Endothelial cell (in vitro differentiated cells): Measurements from ENCODE around the gene CPZ. TPM values are rescaled to one million over a fixed set of nuclear protein-coding genes. Genes with fewer than 3 reads are reported as not detected.
"Not testable (repeated sequence)": the region's sequence is repeated elsewhere in the genome, so short reads cannot be mapped to it uniquely, and the experiment has no call there.

ENCODE experiments used
- DNase-seq: peaks from one replicate; pipeline ENCODE4 v3.0.0; 2021; ENCODE audit warnings: low spot score
- H3K27ac Mint-ChIP-seq: one replicate; pipeline ENCODE4 v1.8.0; 2021; ENCODE audit warnings: mixed read lengths, inconsistent platforms; ENCODE audit not compliant: unreplicated experiment
- H3K27me3 Mint-ChIP-seq: one replicate; pipeline ENCODE4 v1.8.0; 2021; ENCODE audit warnings: mild to moderate bottlenecking, moderate library complexity, mixed read lengths, inconsistent platforms; ENCODE audit not compliant: unreplicated experiment
- H3K36me3 Mint-ChIP-seq: one replicate; pipeline ENCODE4 v1.8.0; 2021; ENCODE audit warnings: mild to moderate bottlenecking, low read depth, mixed read lengths, inconsistent platforms; ENCODE audit not compliant: unreplicated experiment
- H3K4me1 Mint-ChIP-seq: one replicate; pipeline ENCODE4 v1.8.0; 2021; ENCODE audit warnings: mild to moderate bottlenecking, mixed read lengths, inconsistent platforms; ENCODE audit not compliant: unreplicated experiment
- H3K4me3 Mint-ChIP-seq: one replicate; pipeline ENCODE4 v1.8.0; 2021; ENCODE audit warnings: mild to moderate bottlenecking, mixed read lengths, inconsistent platforms; ENCODE audit not compliant: unreplicated experiment
- H3K9me3 Mint-ChIP-seq: one replicate; pipeline ENCODE4 v1.8.0; 2021; ENCODE audit warnings: mixed read lengths, inconsistent platforms; ENCODE audit not compliant: unreplicated experiment
- total RNA-seq: library from RNA; stranded (reverse); fragmentation: NEBNext Ultra II Directional; extraction: Animal tissue kit (Norgen Biotek cat#: 25700); gene quantifications from one replicate; pipeline ENCODE4 v1.2.1, GENCODE V29; 2021; ENCODE audit not compliant: unreplicated experiment
- TF ChIP-seq, protein P1 (sequence below): fragments of 200-600 bp; sonication (generic); IDR thresholded peaks from one replicate; pipeline ENCODE4 v1.5.0; 2021; ENCODE audit warnings: antibody characterized with exemption; ENCODE audit not compliant: unreplicated experiment

Gene CPZ
- total RNA-seq, 1 donor from 2014 or later: 0.90 TPM

DNA sequence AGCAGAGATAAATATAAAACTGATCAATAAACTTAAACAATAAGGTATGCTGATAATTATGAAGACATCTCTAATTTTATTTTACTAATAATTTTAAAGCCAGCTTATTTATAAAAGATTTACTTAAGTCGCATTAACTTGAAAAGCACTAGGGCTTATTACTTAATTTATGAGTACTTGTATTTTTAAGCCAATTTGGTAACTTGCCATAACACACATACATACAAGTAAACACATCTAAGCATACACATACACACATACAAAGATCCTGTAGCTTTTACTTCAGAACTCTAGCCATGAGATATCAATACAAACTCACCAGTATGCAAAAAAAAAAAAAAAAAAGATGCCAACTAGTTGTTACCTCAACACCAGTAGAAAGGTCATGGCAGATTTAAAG lies 22.4 kb upstream of the CPZ start:
- no peak for DNase-seq
- H3K4me1 Mint-ChIP-seq: peaks cover 4% of the 10 kb centered on the region
- H3K4me3 Mint-ChIP-seq: no peak overlapping the region
- H3K27ac Mint-ChIP-seq: no peak overlapping the region
- no peaks in the 10 kb centered on the region for H3K27me3 Mint-ChIP-seq
- no peaks in the 10 kb centered on the region for H3K36me3 Mint-ChIP-seq
- TF ChIP-seq, protein P1, sequence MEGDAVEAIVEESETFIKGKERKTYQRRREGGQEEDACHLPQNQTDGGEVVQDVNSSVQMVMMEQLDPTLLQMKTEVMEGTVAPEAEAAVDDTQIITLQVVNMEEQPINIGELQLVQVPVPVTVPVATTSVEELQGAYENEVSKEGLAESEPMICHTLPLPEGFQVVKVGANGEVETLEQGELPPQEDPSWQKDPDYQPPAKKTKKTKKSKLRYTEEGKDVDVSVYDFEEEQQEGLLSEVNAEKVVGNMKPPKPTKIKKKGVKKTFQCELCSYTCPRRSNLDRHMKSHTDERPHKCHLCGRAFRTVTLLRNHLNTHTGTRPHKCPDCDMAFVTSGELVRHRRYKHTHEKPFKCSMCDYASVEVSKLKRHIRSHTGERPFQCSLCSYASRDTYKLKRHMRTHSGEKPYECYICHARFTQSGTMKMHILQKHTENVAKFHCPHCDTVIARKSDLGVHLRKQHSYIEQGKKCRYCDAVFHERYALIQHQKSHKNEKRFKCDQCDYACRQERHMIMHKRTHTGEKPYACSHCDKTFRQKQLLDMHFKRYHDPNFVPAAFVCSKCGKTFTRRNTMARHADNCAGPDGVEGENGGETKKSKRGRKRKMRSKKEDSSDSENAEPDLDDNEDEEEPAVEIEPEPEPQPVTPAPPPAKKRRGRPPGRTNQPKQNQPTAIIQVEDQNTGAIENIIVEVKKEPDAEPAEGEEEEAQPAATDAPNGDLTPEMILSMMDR: no peak
- H3K9me3 Mint-ChIP-seq: no peaks in the 10 kb centered on the region

DNA sequence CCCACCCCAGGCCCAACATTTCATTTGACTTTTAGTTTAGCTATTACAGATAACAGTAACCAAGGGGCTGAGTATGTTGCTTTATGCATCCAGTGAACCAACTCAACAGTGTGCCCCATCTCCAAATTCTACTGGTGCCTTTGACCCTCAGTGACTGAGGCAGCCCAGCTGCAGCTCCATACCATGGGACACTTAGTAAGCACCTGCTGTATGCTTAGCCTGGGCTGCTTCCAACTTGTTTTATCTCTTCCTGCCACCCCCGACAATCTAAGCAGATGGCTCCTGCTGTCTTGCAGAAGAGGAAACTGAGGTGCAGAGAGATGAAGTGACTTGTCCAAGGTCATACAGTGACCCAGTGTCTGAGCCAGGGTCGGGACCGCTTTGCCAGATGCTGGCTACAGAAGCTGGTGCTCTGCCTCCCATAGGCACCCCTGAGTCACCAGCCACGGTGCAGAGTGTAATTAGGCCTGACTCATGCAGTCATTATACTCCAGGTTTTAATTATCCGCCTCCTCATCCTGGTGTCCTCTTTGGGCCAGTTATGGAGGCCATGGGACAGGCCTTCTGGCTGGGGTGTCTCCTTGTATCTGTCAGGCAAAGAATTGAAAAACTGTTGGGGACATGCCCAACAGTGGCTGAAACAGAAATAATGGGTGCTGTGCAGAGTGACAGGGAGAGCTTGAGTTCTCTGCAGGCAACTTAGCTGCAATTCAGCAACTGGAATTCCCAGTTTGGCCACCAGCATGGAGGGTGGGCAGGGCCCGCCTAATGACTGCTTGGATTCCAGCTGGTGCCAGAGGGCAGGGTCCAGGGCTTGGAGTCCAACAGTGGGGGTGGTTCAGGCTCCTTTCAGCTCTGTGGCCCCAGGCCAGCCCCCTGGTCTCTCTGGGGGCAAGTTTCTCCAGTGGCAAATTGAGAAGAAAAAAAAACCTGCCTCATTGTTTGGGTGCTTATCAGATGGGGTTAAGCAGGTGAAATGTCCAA lies 20.6 kb upstream of the CPZ start:
- no peak for DNase-seq
- H3K27me3 Mint-ChIP-seq: no peaks in the 10 kb centered on the region
- H3K36me3 Mint-ChIP-seq: no peaks in the 10 kb centered on the region
- no peak overlapping the region for H3K4me3 Mint-ChIP-seq
- H3K27ac Mint-ChIP-seq: no peak overlapping the region
- peaks cover 4% of the 10 kb centered on the region for H3K4me1 Mint-ChIP-seq
- TF ChIP-seq, protein P1: no peak
- H3K9me3 Mint-ChIP-seq: no peaks in the 10 kb centered on the region

DNA sequence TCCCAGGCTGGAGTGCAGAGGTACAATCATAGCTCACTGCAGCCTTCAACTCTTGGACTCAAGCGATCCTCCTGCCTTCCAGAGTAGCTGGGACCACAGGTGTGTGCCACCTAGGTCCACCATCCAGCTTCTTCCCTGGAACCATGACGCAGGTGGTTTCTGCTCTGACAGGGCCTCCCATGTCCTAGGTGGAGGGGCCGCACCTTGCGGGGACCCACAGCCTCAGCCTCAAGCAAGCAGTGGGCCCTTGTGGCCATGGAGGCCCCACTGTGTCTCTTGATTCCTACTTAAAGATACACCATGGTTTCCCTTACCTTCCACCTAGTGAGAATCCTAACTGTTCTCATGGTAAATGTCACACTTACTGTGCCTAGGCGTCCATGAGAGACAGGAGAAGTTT lies 19.3 kb upstream of the CPZ start:
- H3K27ac Mint-ChIP-seq: no peak overlapping the region
- peaks cover 7% of the 10 kb centered on the region for H3K27me3 Mint-ChIP-seq
- H3K36me3 Mint-ChIP-seq: no peaks in the 10 kb centered on the region
- H3K4me1 Mint-ChIP-seq: no peaks in the 10 kb centered on the region
- no peak for DNase-seq
- TF ChIP-seq, protein P1: no peak
- no peaks in the 10 kb centered on the region for H3K9me3 Mint-ChIP-seq
- no peak overlapping the region for H3K4me3 Mint-ChIP-seq

DNA sequence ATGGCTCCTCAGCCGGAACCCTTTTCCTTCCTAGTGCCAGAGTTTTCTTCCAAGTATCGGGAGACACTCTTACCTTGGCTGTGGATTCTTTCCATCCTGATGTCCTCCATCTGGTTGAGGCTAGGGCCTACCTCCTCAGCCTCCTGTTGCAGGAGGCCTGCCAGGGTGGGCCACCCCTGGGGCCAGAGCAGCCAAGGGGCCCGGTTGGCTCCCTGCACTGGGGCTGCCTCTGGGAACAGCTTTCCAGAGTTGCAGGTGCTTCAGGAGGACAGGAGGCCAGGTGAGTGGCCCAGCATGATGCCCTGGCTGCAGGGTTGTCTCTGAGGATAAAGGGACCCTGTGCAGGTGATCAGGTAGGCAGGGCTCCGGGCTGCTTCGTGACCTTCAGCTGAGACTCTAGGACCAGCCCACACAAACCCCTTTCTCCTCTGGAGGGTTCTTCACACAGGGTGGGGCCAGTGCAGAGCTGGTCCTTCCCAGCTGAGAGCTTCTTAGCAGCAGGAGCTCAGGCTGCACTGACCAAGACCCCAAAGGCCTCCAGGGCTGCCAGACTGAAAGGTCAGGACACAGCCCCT lies 17.7 kb upstream of the CPZ start:
- no peaks in the 10 kb centered on the region for H3K4me1 Mint-ChIP-seq
- peaks cover 12% of the 10 kb centered on the region for H3K27me3 Mint-ChIP-seq
- H3K27ac Mint-ChIP-seq: no peak overlapping the region
- H3K36me3 Mint-ChIP-seq: no peaks in the 10 kb centered on the region
- H3K4me3 Mint-ChIP-seq: no peak overlapping the region
- TF ChIP-seq, protein P1: no peak
- no peaks in the 10 kb centered on the region for H3K9me3 Mint-ChIP-seq
- DNase-seq: no peak

DNA sequence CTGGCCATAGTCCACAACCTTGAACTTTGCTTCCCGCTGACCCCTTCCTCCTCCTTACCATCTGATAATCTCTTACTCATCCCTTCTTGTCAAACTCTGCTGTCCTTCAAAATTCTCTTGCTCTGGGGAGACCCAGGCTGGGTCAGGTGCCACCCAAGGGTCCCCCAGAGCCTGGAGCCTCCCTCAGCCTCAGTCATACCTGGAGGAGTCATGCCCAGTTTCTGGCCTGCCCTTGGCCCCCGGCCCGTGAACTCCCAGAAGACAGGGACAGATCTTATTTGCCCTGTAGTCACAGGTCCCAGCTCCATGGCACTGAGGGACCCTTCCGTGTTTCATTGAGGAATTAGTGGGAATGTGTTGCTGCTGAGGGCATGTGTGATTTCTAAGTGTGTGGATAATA lies 17.1 kb upstream of the CPZ start:
- TF ChIP-seq, protein P1: no peak
- peaks cover 2% of the 10 kb centered on the region for H3K4me1 Mint-ChIP-seq
- H3K4me3 Mint-ChIP-seq: no peak overlapping the region
- H3K27ac Mint-ChIP-seq: no peak overlapping the region
- no peaks in the 10 kb centered on the region for H3K36me3 Mint-ChIP-seq
- H3K9me3 Mint-ChIP-seq: no peaks in the 10 kb centered on the region
- H3K27me3 Mint-ChIP-seq: peaks cover 12% of the 10 kb centered on the region
- no peak for DNase-seq

DNA sequence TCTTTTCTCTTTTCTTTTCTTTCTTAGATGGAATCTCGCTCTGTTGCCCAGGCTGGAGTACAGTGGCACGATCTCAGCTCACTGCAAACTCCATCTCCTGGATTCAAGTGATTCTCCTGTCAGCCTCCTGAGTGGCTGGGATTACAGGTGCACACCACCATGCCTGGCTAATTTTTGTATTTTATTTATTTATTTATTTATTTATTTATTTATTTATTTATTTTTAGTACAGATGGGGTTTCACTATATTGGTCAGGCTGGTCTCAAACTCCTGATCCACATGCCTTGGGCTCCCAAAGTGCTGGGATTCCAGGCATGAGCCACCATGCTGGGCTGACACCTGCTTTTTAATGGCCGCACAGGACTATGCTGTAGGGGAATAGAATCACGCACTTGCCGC lies 16.0 kb upstream of the CPZ start:
- not testable (repeated sequence) for DNase-seq, H3K4me3 Mint-ChIP-seq, H3K27ac Mint-ChIP-seq, H3K9me3 Mint-ChIP-seq, H3K4me1 Mint-ChIP-seq, H3K36me3 Mint-ChIP-seq
- peaks cover 12% of the 10 kb centered on the region for H3K27me3 Mint-ChIP-seq
